Measurements from ENCODE around the gene DDAH2. TPM values are rescaled to one million over a fixed set of nuclear protein-coding genes. Genes with fewer than 3 reads are reported as not detected.

DDAH2 gene
- total RNA-seq, 1 donor from 2014 or later, result 72.4 TPM

- Histone ChIP-seq H3K4me3 (ENCODE audit: insufficient read depth, low read depth, low read length) (peak within 1 kb of the TSS; percentile 89), H3K27me3 (ENCODE audit: insufficient read depth, low read length) (no peaks in the 10 kb centered on the region), H3K4me2 (ENCODE audit: low read length) (peak within 1 kb of the TSS; percentile 92), H3K9ac (ENCODE audit: low read length) (peak within 1 kb of the TSS; percentile 89), H3K9me3 (ENCODE audit: insufficient read depth, low read depth, low read length) (no peaks in the 10 kb centered on the region), H3K27ac (ENCODE audit: low read depth, low read length) (peak within 1 kb of the TSS; percentile 93), H3K4me1 (ENCODE audit: insufficient read depth, low read length) (peaks cover 18% of the 10 kb centered on the region), H2AFZ (ENCODE audit: low read depth, low read length) (peak within 1 kb of the TSS; percentile 82), H4K20me1 (ENCODE audit: insufficient read depth, low read length) (peaks cover 23% of the 10 kb centered on the region), H3K79me2 (ENCODE audit: insufficient read depth, low read length) (peaks cover 36% of the 10 kb centered on the region), H3K36me3 (ENCODE audit: insufficient read depth, low read length) (peaks cover 5% of the 10 kb centered on the region)
- H3K27ac Mint-ChIP-seq (ENCODE audit: unreplicated experiment), result peak within 1 kb of the TSS; percentile 92
- peaks cover 12% of the 10 kb centered on the region for H3K4me1 Mint-ChIP-seq (ENCODE audit: low read depth, unreplicated experiment)
- H3K4me3 Mint-ChIP-seq (ENCODE audit: unreplicated experiment), result peak within 1 kb of the TSS; percentile 99
- DNase-seq (ENCODE audit: low read depth) (peak; percentile 96), FAIRE-seq (peak; percentile 73)
- no peaks in the 10 kb centered on the region for H3K9me3 Mint-ChIP-seq (ENCODE audit: unreplicated experiment)
- peaks cover 2% of the 10 kb centered on the region for H3K36me3 Mint-ChIP-seq (ENCODE audit: low read depth, unreplicated experiment)
- H3K27me3 Mint-ChIP-seq (ENCODE audit: low read depth, unreplicated experiment), result peaks cover 4% of the 10 kb centered on the region
- TF ChIP-seq CTCF (IDR thresholded peaks at IDR 0.05; ENCODE audit: insufficient read depth, low read depth, low read length), result no peak
- TF ChIP-seq EZH2 (IDR thresholded peaks at IDR 0.05; ENCODE audit: insufficient read depth, low read length), result no peak
These were observed 26.0 kb downstream of the DDAH2 start, which contains the start of gene ABHD16A for GRCh38 chr6:31702819-31703716. ABHD16A (minus strand) TSS chr6:31703324; CDS start chr6:31703281, 43 bp downstream.

- no peaks in the 10 kb centered on the region for H3K9me3 Mint-ChIP-seq (ENCODE audit: unreplicated experiment)
- Histone ChIP-seq H3K9ac (ENCODE audit: low read length) (peak overlapping the region; percentile 89), H3K4me3 (ENCODE audit: insufficient read depth, low read depth, low read length) (peak overlapping the region; percentile 89), H3K9me3 (ENCODE audit: insufficient read depth, low read depth, low read length) (no peaks in the 10 kb centered on the region), H3K27ac (ENCODE audit: low read depth, low read length) (peak overlapping the region; percentile 93), H3K27me3 (ENCODE audit: insufficient read depth, low read length) (no peaks in the 10 kb centered on the region), H2AFZ (ENCODE audit: low read depth, low read length) (peak overlapping the region; percentile 82), H4K20me1 (ENCODE audit: insufficient read depth, low read length) (peaks cover 28% of the 10 kb centered on the region), H3K79me2 (ENCODE audit: insufficient read depth, low read length) (peaks cover 38% of the 10 kb centered on the region), H3K4me1 (ENCODE audit: insufficient read depth, low read length) (peaks cover 18% of the 10 kb centered on the region), H3K4me2 (ENCODE audit: low read length) (peak overlapping the region; percentile 92), H3K36me3 (ENCODE audit: insufficient read depth, low read length) (peaks cover 5% of the 10 kb centered on the region)
- peaks cover 4% of the 10 kb centered on the region for H3K27me3 Mint-ChIP-seq (ENCODE audit: low read depth, unreplicated experiment)
- peaks cover 16% of the 10 kb centered on the region for H3K4me1 Mint-ChIP-seq (ENCODE audit: low read depth, unreplicated experiment)
- peak overlapping the region; percentile 99 for H3K4me3 Mint-ChIP-seq (ENCODE audit: unreplicated experiment)
- DNase-seq (ENCODE audit: low read depth) (peak; percentile 4), FAIRE-seq (no peak)
- H3K27ac Mint-ChIP-seq (ENCODE audit: unreplicated experiment), result peak overlapping the region; percentile 92
- no peak for TF ChIP-seq CTCF (IDR thresholded peaks at IDR 0.05; ENCODE audit: insufficient read depth, low read depth, low read length)
- TF ChIP-seq EZH2 (IDR thresholded peaks at IDR 0.05; ENCODE audit: insufficient read depth, low read length), result no peak
- H3K36me3 Mint-ChIP-seq (ENCODE audit: low read depth, unreplicated experiment), result peaks cover 4% of the 10 kb centered on the region
These were observed 26.7 kb downstream of the DDAH2 start for GRCh38 chr6:31702405-31702818.
